ENCODE measurements around the gene NTM.

The NTM gene

GRCh38 chr11:131964698-131965483 lies 594.5 kb downstream of the NTM start:
- DNase-seq (ENCODE audit: low read depth) = no peak

- DNase-seq (ENCODE audit: low read depth) = no peak
Measured at GRCh38 chr11:131965504-131965903, 595.1 kb downstream of the NTM start.

GRCh38 chr11:131966667-131967066 lies 596.3 kb downstream of the NTM start:
- no peak for DNase-seq (ENCODE audit: low read depth)

DNA sequence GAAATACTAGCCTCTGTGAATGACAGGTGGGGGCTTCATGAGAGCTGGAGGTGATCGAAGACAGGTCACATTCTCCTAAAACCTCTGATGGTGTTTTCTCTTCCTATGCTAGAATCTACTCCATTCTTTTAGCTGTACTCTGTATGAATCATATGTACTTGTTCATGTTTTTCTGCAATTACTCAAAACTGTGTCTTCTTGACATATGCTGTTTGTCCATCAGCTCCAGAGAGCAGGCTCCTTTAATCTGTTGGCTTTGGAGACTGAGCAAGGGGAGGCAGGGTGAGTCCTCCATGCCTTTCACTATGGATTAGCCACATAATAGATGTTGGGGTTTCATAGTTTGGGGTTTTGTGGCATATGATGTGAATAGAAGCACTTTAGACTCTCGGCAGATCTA lies 598.8 kb downstream of the NTM start:
- no peak for DNase-seq (ENCODE audit: low read depth)

DNA sequence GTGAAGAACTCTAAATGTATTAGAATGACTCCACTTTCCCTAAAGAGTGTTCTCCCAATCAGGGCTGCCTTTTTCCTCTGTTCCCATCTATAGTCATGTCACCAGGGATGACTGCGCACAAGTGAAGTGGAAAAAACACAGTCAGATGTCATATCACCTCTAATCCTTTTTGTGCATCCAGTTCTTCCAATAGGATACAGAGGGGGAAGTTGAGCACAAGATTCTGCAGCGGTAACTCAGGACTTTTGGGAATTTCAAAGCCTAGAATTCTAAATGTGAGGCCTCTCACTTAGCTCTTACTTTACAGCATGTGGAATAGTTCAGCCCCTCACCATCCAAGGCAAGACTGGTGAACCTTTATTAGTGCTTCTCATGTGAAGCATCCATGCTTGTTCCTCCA lies 602.6 kb downstream of the NTM start:
- DNase-seq (ENCODE audit: low read depth) = no peak

GRCh38 chr11:131975619-131976018 lies 605.2 kb downstream of the NTM start:
- no peak for DNase-seq (ENCODE audit: low read depth)

DNA sequence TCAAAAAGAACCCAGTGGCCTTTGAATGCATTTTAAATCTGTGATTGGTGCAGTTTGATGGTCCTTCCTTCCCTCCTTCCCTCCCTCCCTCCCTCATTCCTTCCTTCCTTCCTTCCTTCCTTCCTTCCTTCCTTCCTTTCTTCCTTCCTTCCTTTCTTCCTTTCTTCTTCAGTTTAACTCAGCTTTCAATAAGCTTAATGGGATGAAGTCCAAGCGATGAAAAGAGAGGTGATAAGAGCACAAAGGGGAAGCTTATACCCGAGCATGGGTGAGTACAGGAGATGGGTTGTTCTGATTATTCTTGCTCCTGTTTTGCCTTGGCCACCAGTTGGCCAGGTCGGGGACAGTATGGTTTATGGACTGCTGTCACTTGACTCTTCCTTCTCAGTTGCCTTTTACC lies 605.6 kb downstream of the NTM start:
- no peak for DNase-seq (ENCODE audit: low read depth)

DNA sequence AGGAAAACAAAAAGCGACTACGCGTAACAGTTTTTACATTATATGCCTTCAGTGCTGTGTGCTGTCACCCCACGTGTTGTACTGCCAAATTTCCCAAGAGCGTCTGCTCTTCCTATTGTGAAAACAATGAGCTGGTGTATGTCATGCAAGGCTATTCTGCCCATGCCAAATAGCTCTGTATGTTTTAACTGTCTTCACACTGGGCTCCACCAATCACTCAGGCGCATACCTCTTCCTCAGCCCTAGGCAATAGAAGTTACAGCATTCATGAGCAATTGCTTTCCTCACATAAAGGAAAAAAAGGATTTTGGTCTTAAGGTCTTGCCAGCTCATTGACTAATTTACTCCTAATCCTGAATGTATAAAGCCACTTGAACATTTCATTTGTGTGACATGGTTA lies 606.8 kb downstream of the NTM start:
- DNase-seq (ENCODE audit: low read depth) = no peak

DNA sequence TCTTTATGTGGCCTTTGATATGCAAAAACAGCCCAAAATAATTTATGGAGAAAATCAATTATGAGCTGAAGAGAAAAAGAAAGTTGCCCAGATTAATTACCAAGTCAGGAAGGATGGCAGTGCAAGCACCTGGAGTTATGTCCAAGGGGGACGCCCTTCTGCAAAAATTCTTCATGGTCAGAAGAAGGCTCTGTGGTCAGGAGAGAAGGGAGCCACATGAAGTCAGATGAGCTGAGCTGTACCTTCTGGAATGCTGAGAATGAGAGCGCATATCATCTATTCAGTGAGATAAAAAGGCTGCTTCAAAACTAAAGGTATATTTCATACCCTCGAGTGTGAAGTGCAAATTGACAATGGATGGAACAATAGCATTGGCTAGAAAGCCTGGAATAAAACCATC lies 607.4 kb downstream of the NTM start:
- no peak for DNase-seq (ENCODE audit: low read depth)

- no peak for DNase-seq (ENCODE audit: low read depth)
Measured at GRCh38 chr11:131978351-131978750, 607.9 kb downstream of the NTM start.

GRCh38 chr11:131979364-131979763 lies 608.9 kb downstream of the NTM start:
- no peak for DNase-seq (ENCODE audit: low read depth)

GRCh38 chr11:131980199-131980598 lies 609.8 kb downstream of the NTM start:
- DNase-seq (ENCODE audit: low read depth) = no peak

- no peak for DNase-seq (ENCODE audit: low read depth)
Measured at GRCh38 chr11:131980888-131981668, 610.7 kb downstream of the NTM start.

DNA sequence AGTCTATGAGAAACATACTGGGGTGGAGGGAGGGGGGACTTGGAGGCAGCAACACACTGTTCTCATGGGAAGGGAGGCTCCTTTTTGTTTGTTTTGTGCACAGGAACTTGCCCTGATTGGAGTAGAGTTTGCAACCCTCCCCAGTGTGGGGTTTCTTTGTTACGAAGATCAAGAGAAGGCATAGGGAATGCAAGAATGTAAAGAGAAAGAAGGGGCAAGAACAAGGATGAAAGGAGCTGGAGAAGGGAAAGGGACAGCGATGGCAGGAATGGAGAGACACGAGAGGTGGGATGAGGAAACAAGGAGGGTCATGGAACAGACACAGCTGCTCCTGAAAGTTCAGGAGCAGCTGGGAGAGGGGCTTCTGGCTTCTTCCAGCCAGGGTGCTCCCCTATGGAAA lies 611.7 kb downstream of the NTM start:
- no peak for DNase-seq (ENCODE audit: low read depth)

DNA sequence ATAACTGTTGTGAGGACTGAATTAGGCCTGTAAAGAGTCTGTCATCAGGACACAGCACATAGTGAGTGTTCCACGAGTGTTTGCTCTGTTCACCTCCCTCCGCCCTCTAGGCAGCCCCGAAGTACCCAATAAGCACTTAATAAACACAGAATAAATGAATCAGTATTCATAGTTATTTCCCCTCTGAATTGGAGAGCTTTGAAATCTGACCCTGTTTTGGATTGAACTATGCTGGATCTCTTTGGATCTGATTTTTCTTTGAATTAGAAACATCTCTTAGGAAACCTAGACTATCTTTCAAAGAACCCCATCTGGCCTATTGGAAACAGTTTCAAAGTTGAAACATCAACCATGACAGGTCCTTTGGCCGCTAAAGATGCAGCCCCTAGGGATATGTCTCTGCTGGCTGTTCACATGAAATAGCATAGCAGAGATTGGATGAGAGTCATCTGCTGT lies 615.5 kb downstream of the NTM start:
- no peak for DNase-seq (ENCODE audit: low read depth)

- DNase-seq (ENCODE audit: low read depth) = no peak
Measured at GRCh38 chr11:131987703-131988102, 617.3 kb downstream of the NTM start.

- DNase-seq (ENCODE audit: low read depth) = no peak
Measured at GRCh38 chr11:131991606-131992005, 621.2 kb downstream of the NTM start.

DNA sequence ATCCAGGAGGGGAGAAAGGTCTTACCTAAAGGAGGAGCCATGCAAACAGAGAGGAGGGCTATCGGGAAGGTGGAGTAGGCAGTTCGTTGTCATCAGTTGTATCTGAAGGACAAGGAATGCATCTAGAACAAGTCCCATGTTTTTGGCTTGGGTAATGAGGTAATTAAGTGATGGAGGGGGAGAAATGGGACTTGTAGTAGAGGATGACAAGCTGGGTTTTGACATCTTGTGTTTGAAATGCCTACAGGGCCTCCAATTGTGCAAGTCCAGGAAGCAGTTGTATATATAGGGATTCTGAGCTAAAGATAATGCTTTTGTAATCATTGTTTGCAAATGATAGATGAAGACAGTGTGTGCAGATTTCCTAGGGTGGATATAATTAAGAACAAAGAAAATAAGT lies 622.8 kb downstream of the NTM start:
- no peak for DNase-seq (ENCODE audit: low read depth)

- DNase-seq (ENCODE audit: low read depth) = no peak
Measured at GRCh38 chr11:131998020-131998419, 627.6 kb downstream of the NTM start.

DNA sequence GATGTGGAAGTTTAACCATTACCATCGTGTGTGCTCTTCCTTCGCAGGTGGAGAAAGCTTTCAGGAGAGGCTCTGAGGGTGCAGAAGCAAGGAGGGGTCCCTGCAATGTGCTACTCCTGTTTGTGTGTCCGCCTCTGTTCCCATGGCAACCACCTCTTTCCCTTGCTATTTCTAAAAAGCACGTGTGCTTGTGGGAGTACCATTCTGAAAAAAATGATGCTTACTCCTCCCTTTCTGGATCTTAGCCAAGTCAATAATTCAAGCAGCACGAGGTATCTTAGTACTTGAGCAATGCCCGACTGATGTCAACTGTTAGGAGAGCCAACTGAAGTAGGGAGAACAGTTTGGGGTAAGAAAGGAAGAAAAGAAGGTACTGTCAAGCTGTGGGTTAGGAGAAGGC lies 628.7 kb downstream of the NTM start:
- DNase-seq (ENCODE audit: low read depth) = no peak

DNA sequence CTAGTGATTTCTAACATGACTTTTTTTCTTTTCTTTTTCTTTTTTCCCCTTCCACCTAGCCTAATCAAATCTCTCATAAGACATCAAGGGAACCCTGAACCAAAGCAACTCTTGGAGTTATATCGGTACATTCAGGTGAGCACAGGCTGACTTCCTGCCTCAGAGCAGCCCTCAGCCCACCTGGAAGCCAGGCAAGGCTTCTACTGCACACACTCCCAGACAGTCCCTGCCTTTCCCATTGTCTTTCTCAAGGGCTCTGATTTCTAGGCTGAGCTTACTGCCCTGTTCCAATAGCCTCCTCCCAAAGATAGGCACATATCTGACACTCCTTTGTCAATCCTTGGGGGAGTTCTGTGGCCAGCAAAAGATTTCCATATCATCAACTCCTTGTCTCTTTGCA lies 629.5 kb downstream of the NTM start:
- no peak for DNase-seq (ENCODE audit: low read depth)

GRCh38 chr11:132005887-132006286 lies 635.5 kb downstream of the NTM start:
- no peak for DNase-seq (ENCODE audit: low read depth)

- DNase-seq (ENCODE audit: low read depth) = no peak
Measured at GRCh38 chr11:132006884-132007580, 636.6 kb downstream of the NTM start.

All from activated T-helper 1 cell treated with Interleukin-2 at 50 U/mL for 16 hours (primary cell).